ACC112 (cell line): ENCODE measurements around the gene PRTN3.

Experiments used
- H2AFZ ChIP-seq: fragments of 200-600 bp; sonication (generic); one replicate; pipeline ENCODE4 v1.6.0; 2017; ENCODE audit warnings: antibody characterized with exemption, low read length; ENCODE audit not compliant: unreplicated experiment
- H3K27ac ChIP-seq: fragments of 200-600 bp; sonication (generic); 2 replicates; pipeline ENCODE4 v1.5.1; 2014; ENCODE audit warnings: low read depth, mild to moderate bottlenecking, antibody characterized with exemption, low read length, moderate library complexity
- H3K27me3 ChIP-seq: fragments of 200-600 bp; sonication (generic); 2 replicates; pipeline ENCODE4 v1.6.1; 2014; ENCODE audit warnings: mild to moderate bottlenecking, antibody characterized with exemption, low read length, moderate library complexity, mixed read lengths; ENCODE audit not compliant: insufficient read depth
- H3K36me3 ChIP-seq: fragments of 200-600 bp; sonication (generic); 2 replicates; pipeline ENCODE4 v1.6.1; 2016; ENCODE audit warnings: mild to moderate bottlenecking, antibody characterized with exemption, low read length, moderate library complexity, mixed read lengths; ENCODE audit not compliant: insufficient read depth
- H3K4me1 ChIP-seq: fragments of 200-600 bp; sonication (generic); one replicate; pipeline ENCODE4 v1.6.1; 2016; ENCODE audit warnings: low read length, mixed read lengths; ENCODE audit not compliant: insufficient read depth, unreplicated experiment, control insufficient read depth
- H3K4me3 ChIP-seq: fragments of 200-600 bp; sonication (generic); 2 replicates; pipeline ENCODE4 v1.5.1; 2014; ENCODE audit warnings: mild to moderate bottlenecking, low read depth, low read length
- H3K79me2 ChIP-seq: fragments of 200-600 bp; sonication (generic); one replicate; pipeline ENCODE4 v1.6.0; 2016; ENCODE audit warnings: low read length; ENCODE audit not compliant: control insufficient read depth, unreplicated experiment, insufficient read depth

The PRTN3 gene

GRCh38 chr19:821231-821824 is 19.5 kb upstream of the PRTN3 start:
- Histone ChIP-seq H3K79me2 (no peaks in the 10 kb centered on the region), H3K4me3 (no peak overlapping the region), H3K27ac (no peak overlapping the region), H3K27me3 (peaks cover 4% of the 10 kb centered on the region; the same call in 1 of the 2 replicates), H3K36me3 (no peaks in the 10 kb centered on the region), H2AFZ (no peak overlapping the region), H3K4me1 (no peaks in the 10 kb centered on the region)

GRCh38 chr19:821825-822503 is 18.8 kb upstream of the PRTN3 start, which contains the start of gene PLPPR3:
Gene PLPPR3, minus strand, starts transcription at chr19:821955. Its CDS starts 396 bp downstream, at chr19:821559.
- H3K36me3 ChIP-seq, result no peaks in the 10 kb centered on the region
- H3K27me3 ChIP-seq, result peaks cover 4% of the 10 kb centered on the region; the same call in 1 of the 2 replicates
- no peak within 1 kb of the TSS for H2AFZ ChIP-seq
- no peaks in the 10 kb centered on the region for H3K4me1 ChIP-seq
- H3K27ac ChIP-seq, result no peak within 1 kb of the TSS
- no peaks in the 10 kb centered on the region for H3K79me2 ChIP-seq
- H3K4me3 ChIP-seq, result no peak within 1 kb of the TSS

GRCh38 chr19:823565-824121 is 17.2 kb upstream of the PRTN3 start:
- Histone ChIP-seq H3K4me3 (no peak overlapping the region), H3K36me3 (no peaks in the 10 kb centered on the region), H3K27ac (no peak overlapping the region), H3K27me3 (peaks cover 4% of the 10 kb centered on the region; the same call in 1 of the 2 replicates), H3K79me2 (no peaks in the 10 kb centered on the region), H3K4me1 (no peaks in the 10 kb centered on the region), H2AFZ (no peak overlapping the region)

GRCh38 chr19:824885-825284 is 15.9 kb upstream of the PRTN3 start:
- no peak overlapping the region for H3K4me3 ChIP-seq
- no peaks in the 10 kb centered on the region for H3K79me2 ChIP-seq
- no peaks in the 10 kb centered on the region for H3K36me3 ChIP-seq
- no peak overlapping the region for H3K27ac ChIP-seq
- H2AFZ ChIP-seq, result no peak overlapping the region
- peaks cover 4% of the 10 kb centered on the region; the same call in 1 of the 2 replicates for H3K27me3 ChIP-seq
- H3K4me1 ChIP-seq, result no peaks in the 10 kb centered on the region

GRCh38 chr19:825897-826644 is 14.7 kb upstream of the PRTN3 start:
- H3K4me3 ChIP-seq, result no peak overlapping the region
- H3K4me1 ChIP-seq, result no peaks in the 10 kb centered on the region
- no peak overlapping the region for H3K27ac ChIP-seq

GRCh38 chr19:827314-827709 is 13.5 kb upstream of the PRTN3 start:
- no peak overlapping the region for H2AFZ ChIP-seq
- H3K36me3 ChIP-seq, result no peaks in the 10 kb centered on the region
- H3K4me3 ChIP-seq, result no peak overlapping the region
- H3K27me3 ChIP-seq, result peaks cover 4% of the 10 kb centered on the region; the same call in 1 of the 2 replicates
- H3K79me2 ChIP-seq, result no peaks in the 10 kb centered on the region
- H3K27ac ChIP-seq, result no peak overlapping the region
- no peaks in the 10 kb centered on the region for H3K4me1 ChIP-seq

More at GRCh38 chr19:825897-826644, 14.7 kb upstream of the PRTN3 start:
- peaks cover 4% of the 10 kb centered on the region; the same call in 1 of the 2 replicates for H3K27me3 ChIP-seq
- H3K79me2 ChIP-seq, result no peaks in the 10 kb centered on the region
- H2AFZ ChIP-seq, result no peak overlapping the region
- no peaks in the 10 kb centered on the region for H3K36me3 ChIP-seq

- H3K4me1 ChIP-seq, result no peaks in the 10 kb centered on the region
- H2AFZ ChIP-seq, result no peak within 1 kb of the TSS
- no peaks in the 10 kb centered on the region for H3K27me3 ChIP-seq
- no peak within 1 kb of the TSS for H3K27ac ChIP-seq
- no peak within 1 kb of the TSS for H3K4me3 ChIP-seq
- no peaks in the 10 kb centered on the region for H3K36me3 ChIP-seq
- H3K79me2 ChIP-seq, result no peaks in the 10 kb centered on the region
Measured at GRCh38 chr19:827710-828321, 13.0 kb upstream of the PRTN3 start, which contains the start of gene AZU1. Gene AZU1, plus strand, starts transcription at chr19:827837. Its CDS starts 10 bp downstream, at chr19:827847.

- Histone ChIP-seq H3K4me1 (no peaks in the 10 kb centered on the region), H3K36me3 (no peaks in the 10 kb centered on the region), H2AFZ (no peak overlapping the region), H3K4me3 (no peak overlapping the region), H3K27me3 (no peaks in the 10 kb centered on the region), H3K27ac (no peak overlapping the region), H3K79me2 (no peaks in the 10 kb centered on the region)
Measured at GRCh38 chr19:829129-829758, 11.6 kb upstream of the PRTN3 start.

- Histone ChIP-seq H3K4me3 (no peak overlapping the region), H2AFZ (no peak overlapping the region), H3K79me2 (no peaks in the 10 kb centered on the region), H3K27ac (no peak overlapping the region), H3K4me1 (no peaks in the 10 kb centered on the region), H3K36me3 (no peaks in the 10 kb centered on the region), H3K27me3 (no peaks in the 10 kb centered on the region)
Measured at GRCh38 chr19:831407-832369, 9.1 kb upstream of the PRTN3 start.
